Measurements from ENCODE around the gene IL17RC. TPM values are rescaled to one million over a fixed set of nuclear protein-coding genes. Genes with fewer than 3 reads are reported as not detected.

IL17RC gene
- total RNA-seq, 1 donor from 2014 or later, result 24.4 TPM

DNA sequence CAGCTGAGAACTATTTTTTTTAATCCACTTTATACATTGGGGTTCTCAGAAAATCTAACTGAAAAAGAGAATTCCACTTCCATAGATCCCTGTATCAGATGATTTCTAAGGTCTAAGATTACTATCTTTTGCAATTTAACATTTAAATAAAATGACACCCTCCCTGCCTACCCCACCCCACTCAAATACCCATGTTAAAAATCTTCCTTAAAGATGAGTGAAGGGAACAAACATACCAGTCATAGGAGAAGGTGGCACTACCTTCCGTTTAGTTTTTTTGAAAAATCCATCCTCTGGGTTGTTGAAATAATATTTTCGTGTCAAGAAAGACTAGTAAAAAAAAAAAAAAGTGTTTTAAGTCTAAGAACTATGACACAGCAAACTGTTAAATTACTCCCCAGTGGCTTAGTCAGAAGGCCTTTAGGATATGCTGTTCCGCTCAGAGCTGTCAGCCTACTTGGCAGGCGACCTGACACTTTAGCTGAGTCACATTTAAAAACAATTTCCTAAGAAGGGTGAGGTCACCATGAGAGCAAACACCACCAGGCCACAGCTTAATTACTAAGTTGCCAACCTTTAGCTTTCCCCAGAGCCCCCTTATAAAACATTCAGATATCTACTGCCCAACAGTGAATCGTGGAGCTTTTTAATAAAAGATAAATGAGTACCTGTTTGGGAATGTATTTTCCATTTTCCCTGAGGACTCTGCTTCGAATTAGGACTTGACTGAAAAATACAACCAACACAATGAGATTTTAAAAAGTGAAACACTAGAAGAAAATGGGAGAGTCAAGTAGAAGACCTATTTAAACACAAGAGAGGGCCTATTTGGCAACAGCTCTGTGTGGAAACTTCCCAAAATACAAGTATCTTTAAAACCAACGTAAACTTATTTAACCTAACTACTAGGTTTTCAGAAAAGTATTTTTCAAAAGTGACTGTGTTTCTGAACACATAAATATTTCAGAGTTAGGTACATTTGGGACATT lies 60.1 kb downstream of the IL17RC start:
- DNase-seq (ENCODE audit: low read depth), result peak; percentile 95

DNA sequence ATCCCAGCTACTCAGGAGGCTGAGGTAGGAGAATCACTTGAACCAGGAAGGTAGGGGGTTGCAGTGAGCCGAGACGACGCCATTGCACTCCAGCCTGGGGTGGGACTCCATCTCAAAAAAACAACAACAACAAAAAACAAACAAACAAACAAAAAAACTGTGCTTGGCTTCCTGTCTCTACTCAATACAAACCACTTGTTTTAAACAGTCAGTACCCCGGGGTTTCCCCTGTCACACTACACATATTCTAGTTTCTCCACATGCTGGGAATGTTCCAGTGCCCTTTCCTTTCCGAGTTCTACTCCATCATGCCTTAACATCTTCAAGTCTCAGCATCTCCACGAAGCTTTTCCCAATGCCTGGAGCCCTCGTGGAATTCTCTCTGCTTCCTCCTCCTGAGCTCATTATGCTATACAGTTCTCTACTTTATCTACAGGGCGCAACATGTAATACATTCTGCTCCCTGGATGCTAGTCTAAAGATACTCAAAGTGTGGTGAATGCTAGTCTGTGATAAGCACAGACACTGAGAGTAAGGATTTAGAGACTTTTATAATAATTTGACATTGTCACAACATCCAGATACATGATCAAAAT lies 61.9 kb downstream of the IL17RC start:
- no peak for DNase-seq (ENCODE audit: low read depth)

DNA sequence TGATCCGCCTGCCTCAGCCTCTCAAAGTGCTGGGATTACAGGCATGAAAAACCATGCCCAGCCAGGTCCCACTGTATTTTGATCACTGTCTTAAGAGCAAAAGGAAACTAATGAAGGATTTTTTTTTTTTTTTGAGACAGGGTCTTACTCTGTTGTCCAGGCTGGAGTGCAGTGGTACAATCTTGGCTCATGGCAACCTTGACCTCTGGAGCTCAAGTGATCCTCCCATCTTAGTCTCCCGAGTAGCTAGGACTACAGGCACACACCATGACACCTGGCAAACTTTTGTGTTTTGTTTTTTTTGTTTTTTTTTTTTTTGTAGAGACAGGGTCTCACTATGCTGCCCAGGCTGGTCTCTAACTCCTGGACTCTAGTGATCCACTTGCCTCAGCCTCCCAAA lies 63.4 kb downstream of the IL17RC start:
- no peak for DNase-seq (ENCODE audit: low read depth)

Other genes with a start within 250 kb of the IL17RC start
- gene CPNE9, start 213.3 kb upstream of the IL17RC start, total RNA-seq, result not detected in 2 replicates
- 12.7 and 13.4 TPM in 2 replicates for gene BRPF1, start 185.4 kb upstream of the IL17RC start, total RNA-seq
- 18.6 and 31.1 TPM in 2 replicates for gene OGG1, start 167.1 kb upstream of the IL17RC start, total RNA-seq
- gene CAMK1, start 147.2 kb upstream of the IL17RC start, total RNA-seq, result 7.2 TPM in 2 replicates
- gene TADA3, start 124.6 kb upstream of the IL17RC start, total RNA-seq, result 108 and 110 TPM in 2 replicates
- 172 and 208 TPM in 2 replicates for gene ARPC4, start 124.0 kb upstream of the IL17RC start, total RNA-seq
- gene TTLL3, start 106.8 kb upstream of the IL17RC start, total RNA-seq, result 12.2 and 17.2 TPM in 2 replicates
- gene RPUSD3, start 73.1 kb upstream of the IL17RC start, total RNA-seq, result 34.9 and 43.4 TPM in 2 replicates
- gene CIDEC, start 36.8 kb upstream of the IL17RC start, total RNA-seq, result 0.26 TPM in 1 of 2 replicates, not detected in the other
- gene JAGN1, start 26.5 kb upstream of the IL17RC start, total RNA-seq, result 41.4 and 50.5 TPM in 2 replicates
- 0.40 and 0.68 TPM in 2 replicates for gene IL17RE, start 14.2 kb upstream of the IL17RC start, total RNA-seq
- gene CRELD1, start 16.7 kb downstream of the IL17RC start, total RNA-seq, result 90.8 and 135 TPM in 2 replicates
- 1.1 and 1.3 TPM in 2 replicates for gene PRRT3, start 35.3 kb downstream of the IL17RC start, total RNA-seq
- gene EMC3, start 69.7 kb downstream of the IL17RC start, total RNA-seq, result 66.2 and 96.0 TPM in 2 replicates
- gene FANCD2, start 109.3 kb downstream of the IL17RC start, total RNA-seq, result 0.51 and 1.6 TPM in 2 replicates
- gene FANCD2OS, start 191.2 kb downstream of the IL17RC start, total RNA-seq, result not detected in 2 replicates
- gene BRK1, start 198.6 kb downstream of the IL17RC start, total RNA-seq, result 71.3 and 114 TPM in 2 replicates
- gene VHL, start 224.7 kb downstream of the IL17RC start, total RNA-seq, result 23.0 and 23.9 TPM in 2 replicates
- gene IRAK2, start 247.8 kb downstream of the IL17RC start, total RNA-seq, result 2.3 and 2.9 TPM in 2 replicates

Data from myocyte (in vitro differentiated cells).